ENCODE results near the gene HIF1A.

HIF1A gene

DNA sequence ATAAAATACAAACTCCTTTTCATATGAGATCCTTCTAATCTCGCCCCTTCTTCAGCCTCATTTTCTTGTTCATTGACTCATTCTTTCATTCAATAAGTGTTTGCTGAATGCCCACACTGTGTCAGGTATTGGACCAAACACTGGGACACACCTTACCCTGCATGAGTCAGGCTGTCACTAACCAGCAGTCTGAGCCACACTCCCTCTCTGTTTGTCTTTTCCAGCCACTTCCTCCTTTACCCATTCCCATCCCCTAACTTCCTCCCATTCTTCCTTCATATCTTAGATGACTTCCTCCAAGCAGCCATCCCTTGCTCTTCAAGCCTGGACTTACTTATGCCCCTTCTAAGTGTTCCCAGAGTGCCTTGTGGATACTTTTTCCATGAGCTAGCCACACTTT is 27.0 kb upstream of the HIF1A start:
- Histone ChIP-seq H3K4me2 (peak overlapping the region; percentile 52 to 74 (median 62); a peak in 19 of 22 replicates), H3K36me3 (no peaks in the 10 kb centered on the region), H3K9ac (no peak overlapping the region), H3K27me3 (no peaks in the 10 kb centered on the region), H3K4me3 (no peak overlapping the region), H3K9me3 (replicated peaks in 1 of 11) (peaks cover 0 to under 1% (median 0%) of the 10 kb centered on the region in 11 experiments; a peak in 3 of 22 replicates), H3K4me1 (peaks cover 43 to 63% (median 48%) of the 10 kb centered on the region in 10 experiments), H3K27ac (no peak overlapping the region), H4K20me1 (no peaks in the 10 kb centered on the region)
- TF ChIP-seq Cebpa-rat (IDR thresholded peaks at IDR 0.05), result no peak

DNA sequence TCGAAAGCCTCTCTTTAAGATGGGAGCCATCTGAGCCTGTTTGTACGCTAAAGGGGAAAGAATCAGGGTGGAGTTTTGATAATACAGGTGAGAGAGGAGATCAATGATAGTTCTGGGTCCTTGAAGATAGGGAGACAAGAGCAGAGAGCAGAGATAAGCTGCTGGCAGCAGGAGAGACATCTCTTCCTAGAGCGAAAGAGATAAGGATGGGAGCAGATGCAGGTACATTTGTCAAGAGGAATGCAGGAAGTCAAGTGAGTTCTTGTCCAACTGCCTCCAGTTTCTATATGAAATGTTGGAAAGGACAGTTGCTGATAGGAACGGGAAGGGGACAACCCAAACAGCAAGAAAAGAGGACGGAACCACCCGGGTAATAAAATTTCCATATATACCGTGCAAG is 24.7 kb upstream of the HIF1A start:
- Histone ChIP-seq H3K27ac (peak overlapping the region in 2 of 11 experiments; percentile 28 to 42; a peak in 3 of 22 replicates), H3K4me1 (peaks cover 33 to 48% (median 37%) of the 10 kb centered on the region in 10 experiments), H3K9ac (no peak overlapping the region), H3K27me3 (no peaks in the 10 kb centered on the region), H4K20me1 (no peaks in the 10 kb centered on the region), H3K36me3 (no peaks in the 10 kb centered on the region), H3K4me3 (no peak overlapping the region), H3K9me3 (replicated peaks in 1 of 11) (no peaks in the 10 kb centered on the region), H3K4me2 (peak overlapping the region; percentile 22 to 63 (median 51); a peak in 21 of 22 replicates)
- TF ChIP-seq Cebpa-rat (IDR thresholded peaks at IDR 0.05), result no peak

DNA sequence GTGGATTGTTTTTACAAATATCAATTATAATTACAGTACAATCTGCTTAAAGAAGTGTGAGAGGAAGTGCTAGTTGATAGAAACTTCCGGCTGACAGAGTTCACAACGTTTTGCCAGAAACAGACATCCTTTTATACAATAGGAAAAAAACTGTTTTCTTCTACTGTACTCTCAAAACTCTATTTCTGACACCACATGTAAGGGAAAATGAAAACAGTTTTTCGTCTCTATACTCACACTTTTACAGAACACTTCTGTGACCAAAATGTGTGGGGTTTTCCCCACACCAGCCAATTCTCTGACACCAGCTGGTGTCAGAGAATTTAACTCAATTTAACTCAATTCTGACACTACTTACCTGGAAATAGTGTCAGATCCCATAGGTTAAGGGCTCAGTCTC is 24.2 kb upstream of the HIF1A start:
- peak overlapping the region in 10 of 11 experiments; percentile 28 to 55 (median 40); a peak in 16 of 22 replicates for H3K27ac ChIP-seq
- H3K4me3 ChIP-seq, result no peak overlapping the region
- no peaks in the 10 kb centered on the region for H3K27me3 ChIP-seq
- peak overlapping the region in 2 of 11 experiments; percentile 1 to 21; a peak in 1 of 22 replicates for H3K9ac ChIP-seq
- peak overlapping the region; percentile 22 to 63 (median 51); a peak in 20 of 22 replicates for H3K4me2 ChIP-seq
- H4K20me1 ChIP-seq, result no peaks in the 10 kb centered on the region
- TF ChIP-seq Cebpa-rat (IDR thresholded peaks at IDR 0.05), result no peak
- H3K4me1 ChIP-seq, result peaks cover 33 to 48% (median 37%) of the 10 kb centered on the region in 10 experiments
- no peaks in the 10 kb centered on the region for H3K9me3 ChIP-seq (replicated peaks in 1 of 11)
- no peaks in the 10 kb centered on the region for H3K36me3 ChIP-seq

DNA sequence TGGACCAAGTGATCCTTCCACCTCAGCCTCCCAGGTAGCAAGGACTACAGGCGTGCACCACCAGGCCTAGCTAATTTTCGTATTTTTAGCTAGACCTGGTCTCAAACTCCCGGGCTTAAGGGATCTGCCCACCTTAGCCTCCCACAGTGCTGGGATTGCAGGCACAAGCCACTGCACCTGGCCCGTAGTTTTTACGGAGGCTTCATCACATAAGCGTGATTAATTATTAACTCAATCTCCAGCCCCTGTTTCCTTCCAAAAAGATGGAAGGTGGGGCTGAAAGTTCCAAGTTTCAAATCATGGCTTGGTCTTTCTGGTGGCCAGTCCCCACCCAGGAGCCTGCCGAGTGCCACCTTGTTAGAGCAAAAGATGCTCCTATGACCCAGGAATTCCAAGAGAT is 22.5 kb upstream of the HIF1A start:
- Histone ChIP-seq H3K4me3 (no peak overlapping the region), H4K20me1 (no peaks in the 10 kb centered on the region), H3K4me1 (peaks cover 21 to 32% (median 25%) of the 10 kb centered on the region in 10 experiments), H3K9me3 (replicated peaks in 1 of 11) (no peaks in the 10 kb centered on the region), H3K27ac (no peak overlapping the region), H3K27me3 (no peaks in the 10 kb centered on the region), H3K36me3 (no peaks in the 10 kb centered on the region), H3K9ac (no peak overlapping the region), H3K4me2 (no peak overlapping the region)
- no peak for TF ChIP-seq Cebpa-rat (IDR thresholded peaks at IDR 0.05)

DNA sequence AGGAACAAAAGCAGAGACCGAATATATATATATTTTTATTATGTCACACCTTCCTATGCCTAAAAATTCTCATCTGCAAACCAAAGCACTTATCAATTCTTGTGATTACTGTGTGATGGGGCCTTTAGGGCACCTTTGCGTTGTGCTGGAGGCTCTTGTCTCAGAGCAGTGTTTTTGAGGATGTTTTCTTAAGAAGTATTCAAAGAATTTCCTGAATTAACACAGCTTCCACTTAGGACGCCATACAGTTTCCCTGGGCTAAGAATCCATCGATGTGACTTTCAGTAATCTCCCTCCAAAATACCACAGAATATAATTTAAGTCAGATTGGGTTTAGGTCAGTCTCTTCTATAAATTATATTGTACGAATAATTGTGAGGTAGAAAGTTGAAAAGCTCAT is 22.0 kb upstream of the HIF1A start:
- Histone ChIP-seq H3K9me3 (replicated peaks in 1 of 11) (no peaks in the 10 kb centered on the region), H3K4me2 (no peak overlapping the region), H4K20me1 (no peaks in the 10 kb centered on the region), H3K4me3 (no peak overlapping the region), H3K4me1 (peaks cover 16 to 27% (median 20%) of the 10 kb centered on the region in 10 experiments), H3K36me3 (no peaks in the 10 kb centered on the region), H3K27me3 (no peaks in the 10 kb centered on the region), H3K9ac (no peak overlapping the region), H3K27ac (no peak overlapping the region)
- no peak for TF ChIP-seq Cebpa-rat (IDR thresholded peaks at IDR 0.05)

DNA sequence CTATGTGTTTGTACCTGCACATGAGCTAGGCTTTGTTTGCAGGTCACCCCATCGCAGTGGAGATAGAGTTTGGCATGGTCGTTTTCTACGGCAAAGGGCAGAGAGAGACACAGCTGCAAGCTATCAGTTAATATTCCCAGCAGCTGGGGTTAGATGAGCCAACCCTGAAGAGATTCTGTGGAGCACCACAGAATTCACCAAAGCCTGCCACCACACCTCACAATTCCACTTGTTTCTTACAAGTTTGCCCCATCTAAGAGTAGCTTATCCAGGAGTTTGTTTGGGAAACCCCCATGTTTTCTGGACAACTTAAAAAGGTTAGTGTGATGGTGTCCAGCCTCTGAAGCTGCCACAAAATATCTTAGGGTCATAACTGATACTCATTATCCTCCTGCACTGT is 20.0 kb upstream of the HIF1A start:
- Histone ChIP-seq H3K9me3 (replicated peaks in 1 of 11) (no peaks in the 10 kb centered on the region), H3K4me3 (no peak overlapping the region), H3K27me3 (no peaks in the 10 kb centered on the region), H3K9ac (no peak overlapping the region), H3K27ac (no peak overlapping the region), H3K4me1 (peaks cover 13 to 16% (median 15%) of the 10 kb centered on the region in 10 experiments), H4K20me1 (no peaks in the 10 kb centered on the region), H3K36me3 (no peaks in the 10 kb centered on the region), H3K4me2 (no peak overlapping the region)
- TF ChIP-seq Cebpa-rat (IDR thresholded peaks at IDR 0.05), result no peak

DNA sequence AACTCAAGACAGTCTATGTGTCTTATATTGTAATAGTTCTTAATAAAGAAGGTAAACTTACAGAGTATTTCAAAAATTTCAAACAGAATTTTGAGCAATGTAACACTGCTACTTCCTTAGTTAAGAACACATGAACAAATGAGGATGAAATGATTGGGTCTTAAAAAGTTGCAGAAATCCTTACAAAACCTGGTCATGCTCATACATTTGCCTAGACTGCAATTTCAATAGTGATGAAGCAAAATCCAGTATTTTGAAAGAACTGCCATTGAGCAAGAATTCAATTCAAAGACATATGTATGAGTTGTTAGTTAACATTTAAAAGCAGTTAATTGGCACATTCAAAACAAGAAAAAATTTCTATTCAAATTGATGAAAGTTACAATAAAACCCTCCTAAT is 17.8 kb upstream of the HIF1A start:
- Histone ChIP-seq H3K9me3 (replicated peaks in 1 of 11) (no peaks in the 10 kb centered on the region), H3K27me3 (no peaks in the 10 kb centered on the region), H3K9ac (no peak overlapping the region), H3K27ac (no peak overlapping the region), H3K4me2 (no peak overlapping the region), H4K20me1 (no peaks in the 10 kb centered on the region), H3K4me1 (no peaks in the 10 kb centered on the region), H3K4me3 (no peak overlapping the region), H3K36me3 (no peaks in the 10 kb centered on the region)
- TF ChIP-seq Cebpa-rat (IDR thresholded peaks at IDR 0.05), result no peak

DNA sequence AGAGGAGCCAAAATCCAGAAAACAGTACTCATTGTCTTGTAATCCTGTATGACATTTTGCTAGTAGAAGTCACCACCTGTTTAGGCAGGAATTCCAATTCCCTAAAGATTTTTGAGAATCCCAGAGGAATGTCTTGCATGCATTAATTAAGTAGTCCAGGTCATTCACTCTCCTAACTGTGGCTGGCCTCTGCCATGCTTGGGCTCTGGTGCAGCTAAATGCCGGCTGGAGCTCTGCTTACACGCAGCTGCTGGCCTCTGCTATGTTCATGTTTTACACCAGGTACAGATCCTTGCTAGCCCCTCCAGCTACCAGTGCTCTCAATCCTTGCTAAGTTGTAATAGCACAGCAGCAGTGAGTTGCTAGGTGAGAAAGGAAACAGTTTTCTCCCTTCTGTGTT is 16.3 kb upstream of the HIF1A start:
- Histone ChIP-seq H3K4me2 (no peak overlapping the region), H3K27ac (no peak overlapping the region), H3K9ac (no peak overlapping the region), H3K36me3 (no peaks in the 10 kb centered on the region), H3K4me1 (no peaks in the 10 kb centered on the region), H3K27me3 (no peaks in the 10 kb centered on the region), H4K20me1 (no peaks in the 10 kb centered on the region), H3K9me3 (replicated peaks in 1 of 11) (no peaks in the 10 kb centered on the region), H3K4me3 (no peak overlapping the region)
- no peak for TF ChIP-seq Cebpa-rat (IDR thresholded peaks at IDR 0.05)

DNA sequence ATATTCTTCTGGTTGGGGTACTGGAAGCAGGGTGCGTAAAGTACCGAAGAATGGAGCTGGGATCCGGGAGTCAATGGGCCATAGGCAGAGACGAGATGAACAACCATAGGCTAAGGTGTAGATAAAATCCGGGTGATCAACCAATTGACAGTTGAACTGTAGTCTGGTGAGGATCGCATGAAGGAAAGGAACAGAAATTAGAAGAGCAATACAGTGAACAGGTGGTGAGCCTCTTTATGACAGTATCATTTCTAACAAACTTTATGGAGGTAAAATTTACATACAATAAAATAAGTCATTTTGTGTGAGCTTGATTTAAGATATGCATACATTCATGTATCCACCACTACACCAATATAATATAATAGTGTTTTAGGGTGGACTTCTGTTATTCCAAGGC is 13.9 kb upstream of the HIF1A start:
- no peak overlapping the region for H3K4me3 ChIP-seq
- no peak overlapping the region for H3K9ac ChIP-seq
- H3K27me3 ChIP-seq, result no peaks in the 10 kb centered on the region
- H3K4me1 ChIP-seq, result no peaks in the 10 kb centered on the region
- peaks cover under 1 to 7% (median 3%) of the 10 kb centered on the region in 11 experiments; a peak in 14 of 22 replicates for H3K9me3 ChIP-seq (replicated peaks in 1 of 11)
- no peak overlapping the region for H3K27ac ChIP-seq
- H4K20me1 ChIP-seq, result no peaks in the 10 kb centered on the region
- no peak overlapping the region for H3K4me2 ChIP-seq
- no peak for TF ChIP-seq Cebpa-rat (IDR thresholded peaks at IDR 0.05)
- H3K36me3 ChIP-seq, result no peaks in the 10 kb centered on the region

DNA sequence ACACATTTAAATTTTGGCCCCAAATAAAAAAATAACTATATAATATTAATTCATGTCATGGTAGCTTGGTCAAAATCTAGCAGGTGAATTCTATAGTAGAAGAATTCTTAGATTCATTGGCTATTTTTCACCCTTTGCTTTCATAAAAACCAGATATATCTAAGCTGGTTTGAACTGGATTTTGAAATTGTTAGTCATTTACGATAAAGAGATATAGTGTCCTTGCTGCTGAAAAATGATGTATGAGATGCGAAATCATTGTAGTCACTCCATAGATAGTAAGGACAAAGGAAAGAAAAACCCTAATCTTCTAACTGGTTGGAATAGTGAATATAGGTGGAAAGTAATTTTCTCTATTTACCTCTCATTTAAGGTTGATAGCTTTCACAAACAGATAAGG is 12.2 kb upstream of the HIF1A start:
- Histone ChIP-seq H3K4me1 (no peaks in the 10 kb centered on the region), H3K4me3 (no peak overlapping the region), H3K9me3 (replicated peaks in 1 of 11) (peaks cover 8 to 19% (median 14%) of the 10 kb centered on the region in 11 experiments; a peak in 18 of 22 replicates), H3K27me3 (no peaks in the 10 kb centered on the region), H3K27ac (no peak overlapping the region), H3K4me2 (no peak overlapping the region), H3K36me3 (no peaks in the 10 kb centered on the region), H4K20me1 (no peaks in the 10 kb centered on the region), H3K9ac (no peak overlapping the region)
- no peak for TF ChIP-seq Cebpa-rat (IDR thresholded peaks at IDR 0.05)
